ENCODE measurements around the gene C9orf153. TPM values are rescaled to one million over a fixed set of nuclear protein-coding genes. Genes with fewer than 3 reads are reported as not detected.

The C9orf153 gene
- total and polyA plus RNA-seq, 2 experiments from 2014 or later, result not detected

GRCh38 chr9:86274821-86275643 is 15.6 kb upstream of the C9orf153 start:
- H4K20me1 ChIP-seq (ENCODE audit: insufficient read depth, poor library complexity, severe bottlenecking), result peaks cover 11% of the 10 kb centered on the region
- peaks cover 66% of the 10 kb centered on the region for H3K79me2 ChIP-seq
- DNase-seq (ENCODE audit: low spot score), result no peak
- no peak overlapping the region for H3K4me2 ChIP-seq
- H3K27me3 ChIP-seq, result no peaks in the 10 kb centered on the region
- no peaks in the 10 kb centered on the region for H3K36me3 ChIP-seq (replicated peaks; ENCODE audit: insufficient read depth, low read depth)
- peaks cover 8% of the 10 kb centered on the region for H3K4me1 ChIP-seq (ENCODE audit: insufficient read depth)
- H3K4me3 ChIP-seq, result no peak overlapping the region
- H3K9me2 ChIP-seq (replicated peaks; ENCODE audit: insufficient read depth), result no peaks in the 10 kb centered on the region
- no peak overlapping the region for H2AFZ ChIP-seq
- WGBS (ENCODE audit: low lambda C conversion rate, missing lambda C conversion rate), result 92% methylated on average over 7 of the region's 7 CpGs
- TF ChIP-seq EZH2 (IDR thresholded peaks at IDR 0.05; ENCODE audit: borderline replicate concordance) (no peak), EZH2phosphoT487 (IDR thresholded peaks at IDR 0.05; ENCODE audit: low read depth, severe bottlenecking, unreplicated experiment) (no peak)
- TF ChIP-seq, protein P1, sequence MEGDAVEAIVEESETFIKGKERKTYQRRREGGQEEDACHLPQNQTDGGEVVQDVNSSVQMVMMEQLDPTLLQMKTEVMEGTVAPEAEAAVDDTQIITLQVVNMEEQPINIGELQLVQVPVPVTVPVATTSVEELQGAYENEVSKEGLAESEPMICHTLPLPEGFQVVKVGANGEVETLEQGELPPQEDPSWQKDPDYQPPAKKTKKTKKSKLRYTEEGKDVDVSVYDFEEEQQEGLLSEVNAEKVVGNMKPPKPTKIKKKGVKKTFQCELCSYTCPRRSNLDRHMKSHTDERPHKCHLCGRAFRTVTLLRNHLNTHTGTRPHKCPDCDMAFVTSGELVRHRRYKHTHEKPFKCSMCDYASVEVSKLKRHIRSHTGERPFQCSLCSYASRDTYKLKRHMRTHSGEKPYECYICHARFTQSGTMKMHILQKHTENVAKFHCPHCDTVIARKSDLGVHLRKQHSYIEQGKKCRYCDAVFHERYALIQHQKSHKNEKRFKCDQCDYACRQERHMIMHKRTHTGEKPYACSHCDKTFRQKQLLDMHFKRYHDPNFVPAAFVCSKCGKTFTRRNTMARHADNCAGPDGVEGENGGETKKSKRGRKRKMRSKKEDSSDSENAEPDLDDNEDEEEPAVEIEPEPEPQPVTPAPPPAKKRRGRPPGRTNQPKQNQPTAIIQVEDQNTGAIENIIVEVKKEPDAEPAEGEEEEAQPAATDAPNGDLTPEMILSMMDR (IDR thresholded peaks at IDR 0.05; ENCODE audit: poor library complexity), result no peak
- no peaks in the 10 kb centered on the region for H3K9me3 ChIP-seq (ENCODE audit: low read depth)
- no peak overlapping the region for H3K27ac ChIP-seq

GRCh38 chr9:86272221-86272620 is 12.8 kb upstream of the C9orf153 start:
- no peaks in the 10 kb centered on the region for H3K9me2 ChIP-seq (replicated peaks; ENCODE audit: insufficient read depth)

DNA sequence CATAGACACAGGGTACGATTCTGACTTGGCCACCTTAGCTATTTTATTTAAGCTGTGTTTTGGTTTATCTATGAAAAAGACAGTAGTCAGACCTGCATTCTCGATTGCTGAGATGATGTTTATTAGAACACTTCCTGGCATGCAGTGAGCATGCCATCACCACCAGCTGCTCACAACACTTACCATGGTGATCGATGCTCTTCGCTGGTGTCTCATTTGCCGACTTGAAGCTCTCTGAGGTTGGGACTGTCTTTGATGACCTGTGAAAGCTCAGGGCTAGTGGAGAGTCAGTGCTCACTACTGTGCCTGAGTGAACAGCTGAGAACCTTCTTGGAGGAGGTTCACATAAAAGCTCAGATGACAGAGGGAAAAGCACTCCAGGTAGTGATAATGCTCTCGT is 4.4 kb upstream of the C9orf153 start:
- Histone ChIP-seq H3K9me2 (replicated peaks; ENCODE audit: insufficient read depth) (no peaks in the 10 kb centered on the region), H3K4me1 (ENCODE audit: insufficient read depth) (no peaks in the 10 kb centered on the region), H3K9me3 (ENCODE audit: low read depth) (no peaks in the 10 kb centered on the region), H3K79me2 (peaks cover 6% of the 10 kb centered on the region), H3K4me3 (no peak overlapping the region), H2AFZ (no peak overlapping the region), H3K36me3 (replicated peaks; ENCODE audit: insufficient read depth, low read depth) (no peaks in the 10 kb centered on the region), H3K4me2 (no peak overlapping the region), H3K27ac (no peak overlapping the region), H4K20me1 (ENCODE audit: insufficient read depth, poor library complexity, severe bottlenecking) (no peaks in the 10 kb centered on the region), H3K27me3 (no peaks in the 10 kb centered on the region)
- no peak for DNase-seq (ENCODE audit: low spot score)
- TF ChIP-seq EZH2phosphoT487 (IDR thresholded peaks at IDR 0.05; ENCODE audit: low read depth, severe bottlenecking, unreplicated experiment) (no peak), EZH2 (IDR thresholded peaks at IDR 0.05; ENCODE audit: borderline replicate concordance) (no peak)
- TF ChIP-seq, protein P1 (IDR thresholded peaks at IDR 0.05; ENCODE audit: poor library complexity), result no peak
- 96% methylated on average over 6 of the region's 6 CpGs for WGBS (ENCODE audit: low lambda C conversion rate, missing lambda C conversion rate)

More at GRCh38 chr9:86272221-86272620, 12.8 kb upstream of the C9orf153 start:
- TF ChIP-seq EZH2phosphoT487 (IDR thresholded peaks at IDR 0.05; ENCODE audit: low read depth, severe bottlenecking, unreplicated experiment) (no peak), EZH2 (IDR thresholded peaks at IDR 0.05; ENCODE audit: borderline replicate concordance) (no peak)
- TF ChIP-seq, protein P1 (IDR thresholded peaks at IDR 0.05; ENCODE audit: poor library complexity), result no peak
- peaks cover 45% of the 10 kb centered on the region for H3K79me2 ChIP-seq
- no peaks in the 10 kb centered on the region for H3K4me1 ChIP-seq (ENCODE audit: insufficient read depth)
- no peak overlapping the region for H3K4me2 ChIP-seq
- H3K27ac ChIP-seq, result no peak overlapping the region
- no peak overlapping the region for H2AFZ ChIP-seq
- no peaks in the 10 kb centered on the region for H4K20me1 ChIP-seq (ENCODE audit: insufficient read depth, poor library complexity, severe bottlenecking)
- H3K4me3 ChIP-seq, result no peak overlapping the region
- no peaks in the 10 kb centered on the region for H3K36me3 ChIP-seq (replicated peaks; ENCODE audit: insufficient read depth, low read depth)
- 93% methylated on average over 4 of the region's 4 CpGs for WGBS (ENCODE audit: low lambda C conversion rate, missing lambda C conversion rate)
- DNase-seq (ENCODE audit: low spot score), result no peak
- H3K27me3 ChIP-seq, result no peaks in the 10 kb centered on the region
- no peaks in the 10 kb centered on the region for H3K9me3 ChIP-seq (ENCODE audit: low read depth)

Measured in hepatocyte (in vitro differentiated cells).